Neural crest cell (in vitro differentiated cells): ENCODE results near the gene CDH13. TPM values are rescaled to one million over a fixed set of nuclear protein-coding genes. Genes with fewer than 3 reads are reported as not detected.

ENCODE experiments used
- DNase-seq: peaks from one replicate; pipeline ENCODE4 v3.0.0; 2021; ENCODE audit warnings: low read depth, mixed read lengths, low spot score
- H3K27ac Mint-ChIP-seq: one replicate; pipeline ENCODE4 v1.8.0; 2021; ENCODE audit warnings: mild to moderate bottlenecking, mixed read lengths; ENCODE audit not compliant: unreplicated experiment
- H3K27me3 Mint-ChIP-seq: 2 replicates; pipeline ENCODE4 v1.8.0; 2021; ENCODE audit warnings: low read depth, mild to moderate bottlenecking, mixed read lengths
- H3K36me3 Mint-ChIP-seq: 2 replicates; pipeline ENCODE4 v1.8.0; 2021; ENCODE audit warnings: low read depth, mild to moderate bottlenecking, mixed read lengths
- H3K4me1 Mint-ChIP-seq: 2 replicates; pipeline ENCODE4 v1.8.0; 2021; ENCODE audit warnings: mixed read lengths
- H3K4me3 Mint-ChIP-seq: one replicate; pipeline ENCODE4 v1.8.0; 2021; ENCODE audit warnings: mild to moderate bottlenecking, mixed read lengths
- H3K9me3 Mint-ChIP-seq: 2 replicates; pipeline ENCODE4 v1.8.0; 2021; ENCODE audit warnings: mixed read lengths
- CTCF ChIP-seq: fragments of 200-600 bp; sonication (generic); conservative IDR thresholded peaks from 2 replicates; pipeline ENCODE4 v1.5.0; 2021; ENCODE audit warnings: antibody characterized with exemption, mild to moderate bottlenecking
- total RNA-seq: library from RNA; stranded (reverse); gene quantifications from 2 replicates; pipeline ENCODE4 v1.2.1, GENCODE V29; 2021

CDH13 gene
- total RNA-seq, 1 donor from 2014 or later: 1.1 TPM

- Mint-ChIP-seq H3K4me1 (peaks cover 8% of the 10 kb centered on the region), H3K4me3 (no peak overlapping the region), H3K9me3 (no peaks in the 10 kb centered on the region), H3K27me3 (peaks cover 3% of the 10 kb centered on the region), H3K27ac (no peak overlapping the region), H3K36me3 (no peaks in the 10 kb centered on the region)
- DNase-seq: no peak
- TF ChIP-seq CTCF: no peak
Observed at GRCh38 chr16:83345846-83346640, 719.3 kb downstream of the CDH13 start.

GRCh38 chr16:83348991-83349390 is 722.2 kb downstream of the CDH13 start:
- H3K4me1 Mint-ChIP-seq: peaks cover 8% of the 10 kb centered on the region
- no peaks in the 10 kb centered on the region for H3K9me3 Mint-ChIP-seq

GRCh38 chr16:83350481-83350880 is 723.7 kb downstream of the CDH13 start:
- TF ChIP-seq CTCF: no peak
- Mint-ChIP-seq H3K4me1 (peaks cover 8% of the 10 kb centered on the region), H3K27me3 (peaks cover 5% of the 10 kb centered on the region), H3K9me3 (no peaks in the 10 kb centered on the region), H3K36me3 (no peaks in the 10 kb centered on the region), H3K27ac (no peak overlapping the region), H3K4me3 (no peak overlapping the region)
- DNase-seq: no peak

More at GRCh38 chr16:83348991-83349390, 722.2 kb downstream of the CDH13 start:
- no peak overlapping the region for H3K27ac Mint-ChIP-seq
- DNase-seq: no peak
- no peak overlapping the region for H3K4me3 Mint-ChIP-seq
- H3K36me3 Mint-ChIP-seq: no peaks in the 10 kb centered on the region
- peaks cover 3% of the 10 kb centered on the region for H3K27me3 Mint-ChIP-seq
- no peak for TF ChIP-seq CTCF

- Mint-ChIP-seq H3K9me3 (no peaks in the 10 kb centered on the region), H3K4me3 (no peak overlapping the region), H3K27ac (no peak overlapping the region), H3K4me1 (no peaks in the 10 kb centered on the region), H3K27me3 (peaks cover 6% of the 10 kb centered on the region), H3K36me3 (no peaks in the 10 kb centered on the region)
- no peak for DNase-seq
- no peak for TF ChIP-seq CTCF
Observed at GRCh38 chr16:83351846-83352245, 725.1 kb downstream of the CDH13 start.

GRCh38 chr16:83353241-83353640 is 726.5 kb downstream of the CDH13 start:
- TF ChIP-seq CTCF: no peak
- H3K4me3 Mint-ChIP-seq: no peak overlapping the region
- H3K27me3 Mint-ChIP-seq: peaks cover 8% of the 10 kb centered on the region

More at GRCh38 chr16:83353241-83353640, 726.5 kb downstream of the CDH13 start:
- Mint-ChIP-seq H3K4me1 (no peaks in the 10 kb centered on the region), H3K27ac (no peak overlapping the region), H3K36me3 (no peaks in the 10 kb centered on the region), H3K9me3 (no peaks in the 10 kb centered on the region)
- no peak for DNase-seq
